ENCODE measurements around the gene SH3RF3.

DNA sequence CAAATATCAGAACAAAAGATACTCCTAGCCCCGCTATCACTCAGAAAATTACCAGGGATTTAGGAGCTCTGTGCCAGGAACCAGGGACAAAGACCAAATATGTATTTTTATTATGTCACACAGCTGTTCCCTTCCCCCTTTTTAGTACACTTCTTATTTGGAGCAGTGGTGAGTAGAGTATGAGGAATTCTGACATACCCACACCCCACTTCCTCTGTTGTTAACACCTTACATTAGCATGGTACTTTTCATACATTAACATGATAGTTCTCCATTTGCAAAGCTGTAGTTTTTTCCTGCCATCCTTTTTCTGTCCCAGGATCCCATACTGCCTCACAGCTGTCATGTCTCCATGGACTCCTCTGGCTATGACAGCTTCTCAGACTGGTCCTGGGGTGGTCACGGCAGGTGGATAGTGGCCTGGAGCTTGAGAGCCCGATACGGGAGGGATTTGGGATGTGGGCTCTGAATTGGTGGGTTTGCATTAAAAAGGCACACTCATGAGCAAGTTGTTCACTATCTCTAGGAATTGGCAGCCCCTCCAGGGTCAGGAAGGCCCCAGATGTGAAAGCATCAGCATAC is 100.2 kb downstream of the SH3RF3 start:
- TF ChIP-seq YY1 (IDR thresholded peaks at IDR 0.05; ENCODE audit: insufficient read depth, insufficient read length) (no peak), ZNF274 (IDR thresholded peaks at IDR 0.05; ENCODE audit: low read depth, low read length) (no peak)

All from NT2/D1 (cell line).